Measurements from ENCODE around the gene GRM1.
A peak's percentile ranks its signal among the peaks of the same experiment; 100 is the strongest.

GRM1 gene

DNA sequence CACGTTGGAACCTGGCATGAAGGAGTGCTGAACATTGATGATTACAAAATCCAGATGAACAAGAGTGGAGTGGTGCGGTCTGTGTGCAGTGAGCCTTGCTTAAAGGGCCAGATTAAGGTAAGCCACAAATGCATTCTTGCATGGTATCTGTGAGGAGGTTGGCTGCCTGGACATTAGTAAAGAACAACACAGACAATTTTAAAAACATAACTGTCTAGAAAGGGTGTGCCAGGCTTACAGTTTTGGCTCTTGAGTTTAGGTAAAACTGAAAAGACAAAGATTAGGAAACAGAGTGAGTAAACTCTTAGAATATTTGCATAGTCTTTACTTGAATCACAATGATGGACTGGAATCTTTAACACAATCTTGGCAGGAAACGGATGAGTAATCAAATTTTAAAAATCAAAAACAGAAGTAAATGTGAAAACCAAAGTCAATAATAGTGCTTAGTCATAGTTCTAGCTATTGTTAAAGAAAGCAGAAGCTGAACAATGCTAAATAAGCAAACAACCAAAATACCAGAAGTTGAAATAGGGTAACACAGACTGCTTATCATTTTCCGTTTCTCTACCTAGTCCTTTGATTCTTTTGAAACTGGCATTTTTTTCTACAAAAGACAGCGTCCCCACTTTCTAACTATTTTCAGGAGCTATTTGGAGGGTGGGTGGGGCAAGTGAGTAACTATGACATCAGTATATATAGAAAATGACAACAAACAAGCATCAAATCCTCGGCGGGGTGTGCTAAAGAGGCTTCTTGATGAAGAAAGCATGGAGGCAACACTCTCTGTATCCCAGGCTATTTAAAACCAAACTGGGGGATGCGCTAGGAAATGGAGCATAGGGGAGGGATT lies 328.9 kb downstream of the GRM1 start:
- no peaks in the 10 kb centered on the region for H3K27me3 Mint-ChIP-seq
- peaks cover 5% of the 10 kb centered on the region for H3K9me3 Mint-ChIP-seq
- no peak overlapping the region for H3K4me3 Mint-ChIP-seq
- H3K27ac Mint-ChIP-seq (ENCODE audit: low read depth) = no peak overlapping the region
- H3K36me3 Mint-ChIP-seq (ENCODE audit: insufficient read depth) = no peaks in the 10 kb centered on the region
- H3K4me1 Mint-ChIP-seq = no peaks in the 10 kb centered on the region
- no peak for DNase-seq (ENCODE audit: low spot score in 2 of 2)
- peak; percentile 24 for ATAC-seq (replicated peaks; ENCODE audit: extremely low read depth, poor library complexity, severe bottlenecking)

- DNase-seq (ENCODE audit: low spot score in 2 of 2) (no peak), ATAC-seq (replicated peaks; ENCODE audit: extremely low read depth, poor library complexity, severe bottlenecking) (no peak)
- H3K27ac Mint-ChIP-seq (ENCODE audit: low read depth) = no peak overlapping the region
These were observed 329.7 kb downstream of the GRM1 start for GRCh38 chr6:146358431-146359046.

DNA sequence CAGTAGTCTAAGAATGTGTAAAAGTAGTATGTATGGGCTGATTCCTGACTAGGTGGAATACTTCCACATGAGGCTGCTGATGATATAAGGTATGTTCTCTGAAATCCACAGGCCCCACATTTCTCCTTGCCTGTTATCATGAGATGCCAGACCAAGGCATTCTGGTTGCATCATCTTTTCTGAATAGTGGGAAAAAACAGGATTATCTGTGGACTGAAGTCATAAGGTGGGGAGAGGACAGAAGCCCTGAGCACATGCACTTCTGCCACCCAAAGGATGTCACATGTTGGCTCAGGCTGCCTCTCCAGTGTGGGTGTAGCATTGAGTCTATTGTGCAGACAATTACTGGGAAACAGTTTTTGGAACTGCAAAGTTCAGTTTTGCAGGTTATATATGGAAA lies 330.3 kb downstream of the GRM1 start:
- H3K4me1 Mint-ChIP-seq = no peaks in the 10 kb centered on the region
- DNase-seq (ENCODE audit: low spot score in 2 of 2) = no peak
- no peak overlapping the region for H3K27ac Mint-ChIP-seq (ENCODE audit: low read depth)
- H3K9me3 Mint-ChIP-seq = peaks cover 5% of the 10 kb centered on the region
- no peaks in the 10 kb centered on the region for H3K27me3 Mint-ChIP-seq
- ATAC-seq (replicated peaks; ENCODE audit: extremely low read depth, poor library complexity, severe bottlenecking) = no peak
- no peak overlapping the region for H3K4me3 Mint-ChIP-seq
- no peaks in the 10 kb centered on the region for H3K36me3 Mint-ChIP-seq (ENCODE audit: insufficient read depth)

More at GRCh38 chr6:146358431-146359046, 329.7 kb downstream of the GRM1 start:
- H3K27me3 Mint-ChIP-seq = no peaks in the 10 kb centered on the region
- H3K4me3 Mint-ChIP-seq = no peak overlapping the region
- H3K4me1 Mint-ChIP-seq = no peaks in the 10 kb centered on the region
- no peaks in the 10 kb centered on the region for H3K36me3 Mint-ChIP-seq (ENCODE audit: insufficient read depth)
- H3K9me3 Mint-ChIP-seq = peaks cover 5% of the 10 kb centered on the region

GRCh38 chr6:146361128-146361924 lies 332.5 kb downstream of the GRM1 start:
- Mint-ChIP-seq H3K9me3 (no peaks in the 10 kb centered on the region), H3K36me3 (ENCODE audit: insufficient read depth) (no peaks in the 10 kb centered on the region), H3K4me1 (no peaks in the 10 kb centered on the region), H3K27me3 (no peaks in the 10 kb centered on the region), H3K27ac (ENCODE audit: low read depth) (no peak overlapping the region), H3K4me3 (no peak overlapping the region)
- DNase-seq (ENCODE audit: low spot score in 2 of 2) = no peak
- ATAC-seq (replicated peaks; ENCODE audit: extremely low read depth, poor library complexity, severe bottlenecking) = no peak

DNA sequence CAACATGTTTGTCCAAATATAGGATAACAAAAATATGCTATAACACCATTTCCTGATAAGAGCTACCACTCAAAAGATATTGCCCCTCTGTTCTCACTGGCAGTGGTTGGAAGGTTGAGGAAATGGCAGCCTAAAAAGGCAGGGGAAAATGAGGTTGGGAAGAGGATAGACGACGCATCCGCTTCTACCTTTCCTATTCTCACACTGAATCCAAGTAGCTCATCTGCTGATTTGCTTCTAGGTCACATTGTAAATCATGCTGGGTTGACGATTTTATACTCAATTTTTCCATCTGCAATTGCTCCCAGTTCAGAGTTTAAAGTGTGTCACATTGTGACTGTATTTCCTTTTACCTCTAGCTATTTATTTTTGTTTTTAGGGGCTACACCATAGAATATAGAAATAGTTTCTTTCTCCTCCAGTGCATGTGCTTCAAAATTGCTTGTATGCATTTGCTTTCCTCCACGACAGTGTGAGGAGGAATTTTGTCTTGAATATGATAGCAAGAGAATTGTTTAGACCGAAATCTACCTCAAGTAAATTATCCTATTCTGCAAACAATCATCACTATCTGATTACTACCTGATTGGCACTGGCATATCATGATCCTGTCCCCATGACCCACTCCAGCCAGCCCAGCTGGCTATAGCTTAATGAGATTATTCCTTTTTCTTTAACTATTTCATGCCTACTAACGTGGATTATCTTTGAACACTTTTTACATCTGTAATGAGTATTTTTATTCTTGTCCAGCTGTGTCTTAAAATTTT lies 335.2 kb downstream of the GRM1 start:
- Mint-ChIP-seq H3K4me3 (no peak overlapping the region), H3K27me3 (no peaks in the 10 kb centered on the region), H3K9me3 (no peaks in the 10 kb centered on the region), H3K4me1 (no peaks in the 10 kb centered on the region), H3K27ac (ENCODE audit: low read depth) (no peak overlapping the region), H3K36me3 (ENCODE audit: insufficient read depth) (no peaks in the 10 kb centered on the region)
- no peak for ATAC-seq (replicated peaks; ENCODE audit: extremely low read depth, poor library complexity, severe bottlenecking)
- no peak for DNase-seq (ENCODE audit: low spot score in 2 of 2)

DNA sequence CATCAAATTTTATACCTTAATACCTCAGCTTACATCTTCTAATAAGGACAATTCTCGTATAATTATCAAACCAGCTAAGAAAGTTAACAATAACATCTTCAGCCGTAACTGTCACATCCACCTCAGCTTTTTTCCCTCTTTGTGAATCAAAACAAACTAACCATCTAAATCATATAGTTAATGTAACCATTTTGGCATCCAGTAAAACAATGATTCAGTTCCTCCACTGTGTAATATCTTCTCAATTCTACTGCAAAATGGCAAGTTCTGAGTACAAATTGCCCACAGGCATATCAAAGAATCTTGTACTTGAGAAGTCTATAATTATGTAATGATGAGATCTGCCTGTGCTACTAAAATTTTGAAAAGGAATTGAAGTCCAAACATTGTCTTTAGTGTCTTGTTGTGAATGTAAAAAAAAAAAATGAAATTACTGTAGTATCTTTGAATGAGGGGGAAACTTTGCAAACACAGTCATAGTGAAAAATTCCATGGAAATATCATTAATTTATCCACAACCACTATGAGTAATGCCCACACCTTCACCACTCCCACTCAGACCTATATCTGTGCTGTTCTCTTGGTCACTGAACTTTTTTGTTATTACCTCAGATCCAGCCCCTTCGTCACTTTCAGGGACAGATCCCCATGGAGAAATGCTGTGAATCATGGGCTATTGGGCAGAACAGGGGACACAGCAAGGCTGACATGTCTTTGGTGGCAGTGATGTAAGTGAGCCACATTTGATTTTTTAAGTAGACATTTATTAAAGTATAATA lies 336.1 kb downstream of the GRM1 start:
- ATAC-seq (replicated peaks; ENCODE audit: extremely low read depth, poor library complexity, severe bottlenecking) = no peak
- H3K27ac Mint-ChIP-seq (ENCODE audit: low read depth) = no peak overlapping the region
- DNase-seq (ENCODE audit: low spot score in 2 of 2) = no peak

GRCh38 chr6:146367061-146367460 lies 338.2 kb downstream of the GRM1 start:
- no peak overlapping the region for H3K4me3 Mint-ChIP-seq
- H3K4me1 Mint-ChIP-seq = no peaks in the 10 kb centered on the region
- H3K27me3 Mint-ChIP-seq = no peaks in the 10 kb centered on the region
- H3K36me3 Mint-ChIP-seq (ENCODE audit: insufficient read depth) = no peaks in the 10 kb centered on the region
- H3K27ac Mint-ChIP-seq (ENCODE audit: low read depth) = no peak overlapping the region
- DNase-seq (ENCODE audit: low spot score in 2 of 2) = no peak
- ATAC-seq (replicated peaks; ENCODE audit: extremely low read depth, poor library complexity, severe bottlenecking) = no peak
- peaks cover 13% of the 10 kb centered on the region for H3K9me3 Mint-ChIP-seq

More for the DNA sequence above, 336.1 kb downstream of the GRM1 start:
- Mint-ChIP-seq H3K9me3 (no peaks in the 10 kb centered on the region), H3K27me3 (no peaks in the 10 kb centered on the region), H3K36me3 (ENCODE audit: insufficient read depth) (no peaks in the 10 kb centered on the region), H3K4me1 (no peaks in the 10 kb centered on the region), H3K4me3 (no peak overlapping the region)

- Mint-ChIP-seq H3K27ac (ENCODE audit: low read depth) (no peak overlapping the region), H3K36me3 (ENCODE audit: insufficient read depth) (no peaks in the 10 kb centered on the region), H3K27me3 (no peaks in the 10 kb centered on the region), H3K4me3 (no peak overlapping the region), H3K4me1 (no peaks in the 10 kb centered on the region), H3K9me3 (peaks cover 18% of the 10 kb centered on the region)
- ATAC-seq (replicated peaks; ENCODE audit: extremely low read depth, poor library complexity, severe bottlenecking) (no peak), DNase-seq (ENCODE audit: low spot score in 2 of 2) (no peak)
These were observed 341.0 kb downstream of the GRM1 start for GRCh38 chr6:146369866-146370265.

GRCh38 chr6:146381486-146381885 lies 352.6 kb downstream of the GRM1 start:
- no peaks in the 10 kb centered on the region for H3K4me1 Mint-ChIP-seq
- DNase-seq (ENCODE audit: low spot score in 2 of 2) (no peak), ATAC-seq (replicated peaks; ENCODE audit: extremely low read depth, poor library complexity, severe bottlenecking) (no peak)
- no peak overlapping the region for H3K27ac Mint-ChIP-seq (ENCODE audit: low read depth)
- no peaks in the 10 kb centered on the region for H3K36me3 Mint-ChIP-seq (ENCODE audit: insufficient read depth)
- no peaks in the 10 kb centered on the region for H3K27me3 Mint-ChIP-seq
- H3K4me3 Mint-ChIP-seq = no peak overlapping the region
- H3K9me3 Mint-ChIP-seq = peaks cover 15% of the 10 kb centered on the region

DNA sequence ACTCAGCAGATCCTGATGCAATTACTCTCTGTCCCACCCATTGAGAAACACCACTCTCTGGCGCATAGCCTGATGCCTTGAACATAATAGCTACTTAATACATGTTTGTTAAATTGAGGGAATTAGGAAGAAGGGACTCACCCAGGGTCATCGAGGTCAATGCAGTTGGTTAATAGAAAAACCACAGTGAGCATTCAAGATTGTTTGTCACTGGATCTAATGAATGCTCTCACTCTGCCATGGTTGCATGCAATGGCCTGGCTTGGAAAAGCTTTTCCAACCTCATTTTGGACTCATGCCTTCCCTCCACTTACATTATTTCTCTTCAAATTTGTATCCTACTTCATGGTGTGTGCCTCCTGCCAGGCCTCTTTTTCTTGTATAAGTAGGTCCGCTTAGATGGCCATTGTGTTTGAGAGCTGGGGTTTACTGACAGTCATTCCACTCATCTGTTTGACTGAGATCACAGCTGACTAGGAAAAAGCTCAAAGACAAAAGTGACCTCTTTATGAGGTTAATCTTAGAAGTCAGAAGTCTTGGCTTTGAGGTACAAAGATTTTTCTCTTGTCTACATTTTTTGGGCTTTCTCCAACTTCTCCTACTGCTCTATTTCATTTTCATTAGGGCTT lies 360.0 kb downstream of the GRM1 start:
- Mint-ChIP-seq H3K27ac (ENCODE audit: low read depth) (no peak overlapping the region), H3K9me3 (peaks cover 5% of the 10 kb centered on the region), H3K4me3 (no peak overlapping the region), H3K4me1 (no peaks in the 10 kb centered on the region), H3K27me3 (no peaks in the 10 kb centered on the region), H3K36me3 (ENCODE audit: insufficient read depth) (no peaks in the 10 kb centered on the region)
- ATAC-seq (replicated peaks; ENCODE audit: extremely low read depth, poor library complexity, severe bottlenecking) (no peak), DNase-seq (ENCODE audit: low spot score in 2 of 2) (no peak)

DNA sequence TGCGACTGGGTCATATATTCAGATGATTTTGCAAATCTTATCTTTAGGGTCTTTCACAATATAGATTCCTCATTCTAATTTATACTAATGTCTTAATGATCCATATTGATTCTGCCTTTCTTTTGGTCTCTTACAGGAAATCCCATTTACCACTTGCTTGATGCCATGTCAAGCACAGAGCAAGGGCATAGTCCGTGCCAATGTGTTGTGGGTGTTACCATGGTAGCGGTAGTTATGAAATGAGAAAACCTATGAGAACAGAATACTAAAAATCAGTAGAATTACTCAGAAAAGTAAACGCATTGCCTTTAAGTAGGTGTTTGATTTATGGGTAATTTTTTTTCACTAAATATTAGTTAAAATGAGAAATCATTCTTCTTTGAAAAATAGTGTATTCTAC lies 360.9 kb downstream of the GRM1 start:
- no peak overlapping the region for H3K4me3 Mint-ChIP-seq
- H3K36me3 Mint-ChIP-seq (ENCODE audit: insufficient read depth) = no peaks in the 10 kb centered on the region
- peaks cover 5% of the 10 kb centered on the region for H3K9me3 Mint-ChIP-seq
- ATAC-seq (replicated peaks; ENCODE audit: extremely low read depth, poor library complexity, severe bottlenecking) = no peak
- no peak for DNase-seq (ENCODE audit: low spot score in 2 of 2)
- no peaks in the 10 kb centered on the region for H3K27me3 Mint-ChIP-seq
- H3K27ac Mint-ChIP-seq (ENCODE audit: low read depth) = no peak overlapping the region
- H3K4me1 Mint-ChIP-seq = no peaks in the 10 kb centered on the region
